Activated T-helper 9 cell treated with anti-CD3 and anti-CD28 coated beads, Interleukin-2, amount 50 U/mL, for 16 hours (primary cell): ENCODE data around the gene CPNE8.

Experiments
- DNase-seq: peaks from one replicate; pipeline ENCODE4 v3.0.0-alpha.2; 2020; ENCODE audit warnings: low read depth

Gene CPNE8

GRCh38 chr12:38905480-38906351 lies at the start of gene CPNE8:
CPNE8 (minus strand) TSS chr12:38905591; CDS start chr12:38905534, 57 bp downstream.
- DNase-seq = peak; percentile 15

- no peak for DNase-seq
Measured at GRCh38 chr12:38954238-38954873, 49.0 kb upstream of the CPNE8 start.

DNA sequence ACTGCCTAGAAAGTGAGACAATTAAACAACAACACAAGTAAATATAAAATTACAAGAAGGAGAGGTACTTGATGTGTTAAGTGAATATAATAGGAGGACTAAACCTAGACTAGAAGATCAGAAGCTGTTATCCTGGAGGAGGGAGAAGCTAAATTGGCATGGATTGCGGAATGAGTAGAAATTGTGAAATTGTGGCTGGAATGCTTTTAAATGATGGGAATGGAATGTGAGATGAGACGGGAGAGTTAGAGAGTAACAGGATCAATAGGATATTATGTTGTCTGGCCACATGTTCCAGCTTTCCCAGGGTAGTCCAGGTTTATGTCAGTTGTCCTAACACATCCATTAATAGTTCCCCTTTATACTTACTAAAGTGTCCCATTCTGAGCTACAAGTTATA lies 44.0 kb upstream of the CPNE8 start:
- no peak for DNase-seq

GRCh38 chr12:38934686-38935085 lies 29.3 kb upstream of the CPNE8 start:
- no peak for DNase-seq

- no peak for DNase-seq
Measured at GRCh38 chr12:38934078-38934584, 28.7 kb upstream of the CPNE8 start.

- DNase-seq = no peak
Measured at GRCh38 chr12:38932320-38932719, 26.9 kb upstream of the CPNE8 start.

DNA sequence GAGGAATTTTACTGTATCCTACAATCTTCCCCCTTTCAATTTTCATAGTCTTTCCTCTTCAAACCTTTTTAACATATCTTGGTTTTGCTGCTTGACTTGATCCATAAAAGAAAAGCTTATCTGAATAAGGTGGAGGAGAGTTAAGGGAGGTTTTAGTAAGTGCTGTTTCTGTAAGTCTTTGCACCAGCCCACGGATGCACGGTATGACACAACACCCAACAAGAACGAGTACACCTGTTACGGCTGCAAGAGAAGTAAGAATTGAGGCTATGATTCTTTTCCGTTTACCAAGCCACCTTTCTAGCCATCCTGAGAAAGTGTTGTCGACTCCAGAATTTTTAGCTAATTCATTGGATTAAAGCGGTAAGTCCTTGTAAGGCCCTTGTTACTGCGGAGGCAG lies 26.1 kb upstream of the CPNE8 start:
- no peak for DNase-seq

GRCh38 chr12:38930990-38931389 lies 25.6 kb upstream of the CPNE8 start:
- no peak for DNase-seq

- DNase-seq = no peak
Measured at GRCh38 chr12:38926501-38926900, 21.1 kb upstream of the CPNE8 start.

GRCh38 chr12:38921025-38921677 lies 15.8 kb upstream of the CPNE8 start:
- no peak for DNase-seq

DNA sequence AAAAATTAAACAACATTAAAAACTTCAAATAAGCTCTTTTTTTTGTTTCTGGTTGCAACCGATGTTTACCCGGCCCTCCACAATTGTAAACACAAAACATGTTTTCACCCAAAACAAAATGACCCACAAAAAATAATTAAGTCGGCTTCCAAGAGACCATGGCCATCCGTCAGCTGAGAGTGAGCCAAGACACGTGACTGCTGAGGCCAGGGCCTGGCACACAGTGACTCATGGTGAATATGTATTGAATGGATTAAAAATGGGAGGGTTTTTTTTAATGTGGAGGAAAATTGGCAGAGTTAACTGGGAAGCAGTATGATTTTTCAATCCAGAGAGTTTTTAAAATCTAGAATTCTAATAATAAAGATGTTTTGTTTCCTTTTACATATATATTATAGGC lies 13.8 kb upstream of the CPNE8 start:
- DNase-seq = no peak

DNA sequence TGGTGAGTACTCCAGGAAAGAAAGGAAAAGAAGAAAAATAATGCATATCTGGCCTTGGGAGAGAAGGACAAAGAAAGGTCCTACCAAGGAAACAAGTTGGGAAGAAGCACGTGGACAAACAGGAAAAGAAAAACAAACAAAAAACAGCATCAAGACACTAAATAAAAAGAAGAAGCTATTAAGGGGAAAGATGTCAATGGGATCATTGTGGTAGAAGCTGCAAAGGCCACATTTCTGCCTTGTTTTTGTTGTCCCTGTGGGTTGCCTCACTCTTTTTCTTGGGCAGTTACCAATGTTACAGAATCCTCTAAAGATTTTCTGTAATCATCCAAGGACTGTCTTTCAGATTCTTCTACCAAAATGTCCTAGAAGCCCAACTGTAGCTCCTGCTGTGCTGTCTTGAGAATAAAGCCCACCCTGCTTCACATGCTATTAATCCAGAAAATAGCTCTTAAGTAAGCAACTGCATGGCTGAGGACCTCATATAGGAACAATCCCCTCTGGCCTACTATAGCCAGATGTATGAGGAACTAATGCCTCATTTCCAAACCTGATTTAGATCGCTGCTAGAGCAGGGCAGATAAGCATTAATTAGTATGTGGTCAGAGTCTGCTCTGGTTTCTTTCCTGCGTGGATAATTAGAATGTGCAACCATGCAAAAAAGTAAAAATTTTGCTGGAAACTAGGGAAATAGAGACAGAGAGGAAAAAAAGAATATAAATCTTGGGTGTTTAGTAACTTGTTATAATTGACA lies 10.2 kb upstream of the CPNE8 start:
- no peak for DNase-seq

DNA sequence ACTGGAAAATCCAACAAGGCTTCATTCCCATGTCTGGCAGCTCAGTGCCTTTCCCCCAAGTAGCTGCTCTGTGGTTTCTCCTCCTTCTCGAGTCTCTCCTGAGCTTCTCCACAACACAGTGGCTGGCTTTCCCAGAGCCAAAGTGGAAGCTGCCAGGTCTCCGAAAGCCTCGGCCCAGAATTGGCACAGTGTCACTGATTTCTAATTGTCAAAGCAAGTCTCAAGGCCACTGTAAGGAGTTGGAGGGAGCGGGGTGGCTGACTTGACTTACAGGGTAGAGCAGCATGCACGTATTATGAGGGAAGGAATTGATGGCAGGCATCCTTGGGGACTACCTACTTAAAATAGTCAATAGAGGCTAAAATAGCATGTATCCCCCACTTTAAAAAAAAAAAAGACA lies 6.7 kb upstream of the CPNE8 start:
- DNase-seq = no peak

- DNase-seq = no peak
Measured at GRCh38 chr12:38911611-38912010, 6.2 kb upstream of the CPNE8 start.

DNA sequence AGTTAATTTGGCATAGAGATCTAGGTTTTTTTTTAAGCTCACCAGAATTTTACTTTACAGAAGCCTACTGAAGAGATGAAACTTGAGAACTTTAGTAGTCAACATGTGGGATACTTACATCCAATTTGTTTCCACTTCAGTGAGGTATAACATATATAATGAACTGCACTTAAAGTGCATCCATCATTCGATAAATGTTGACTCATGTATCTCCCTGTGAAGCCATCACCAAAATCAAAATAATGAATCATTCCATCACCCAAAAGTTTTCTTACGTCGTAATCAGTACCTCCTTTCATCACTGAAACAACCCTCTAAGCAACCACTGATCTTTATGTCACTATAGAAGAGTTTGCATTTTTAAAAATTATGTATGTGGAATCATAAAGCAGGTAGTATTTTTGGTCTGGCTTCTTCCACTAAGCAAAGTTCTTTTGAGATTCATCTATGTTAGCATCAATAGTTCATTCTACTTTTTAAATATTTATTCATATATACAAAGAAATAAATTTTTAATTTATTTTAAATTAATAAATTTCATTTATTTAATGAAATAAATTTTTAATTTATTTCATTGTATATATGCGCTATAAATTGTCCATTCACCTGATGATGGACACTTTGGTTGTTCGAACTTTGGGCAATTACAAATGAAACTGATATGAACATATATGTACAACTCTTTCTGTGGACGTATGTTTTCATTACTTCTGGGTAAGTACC lies 2.0 kb upstream of the CPNE8 start:
- no peak for DNase-seq

DNA sequence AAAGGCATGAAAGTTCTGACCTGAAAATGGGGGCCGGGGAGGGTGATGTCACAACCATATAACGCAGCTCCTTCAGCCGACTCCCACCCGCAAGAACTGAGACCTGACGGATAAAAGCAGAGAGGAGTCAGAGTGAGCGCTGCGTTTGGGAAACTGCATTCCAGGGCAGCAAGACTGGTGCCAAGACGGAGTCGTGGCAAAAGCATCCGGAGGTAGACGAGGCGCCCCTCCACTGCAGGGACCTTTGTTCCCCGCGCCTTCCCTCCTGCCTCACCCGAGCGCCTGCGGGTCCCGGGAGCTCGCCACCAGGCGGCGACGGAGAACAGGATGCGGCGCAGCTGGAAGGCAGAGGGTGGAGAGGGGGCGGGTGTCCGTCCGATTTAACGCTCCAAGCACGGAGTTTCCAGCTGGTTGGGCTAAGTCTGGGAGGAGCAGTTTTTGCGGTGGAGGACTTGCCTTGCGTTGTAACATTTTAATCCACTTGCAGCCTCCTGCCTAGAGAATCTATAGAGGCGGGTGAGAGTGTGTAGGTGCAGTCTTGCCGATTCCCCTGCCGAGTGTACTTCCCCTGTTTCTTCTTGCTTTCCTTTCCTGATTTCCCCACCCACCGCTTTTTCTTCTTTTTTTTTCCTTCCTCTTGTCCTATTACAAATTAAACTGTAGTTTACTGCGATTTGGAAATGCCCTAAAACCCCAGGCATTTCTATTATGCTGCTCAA lies 1.2 kb upstream of the CPNE8 start:
- DNase-seq = peak; percentile 38

- peak; percentile 6 for DNase-seq
Measured at GRCh38 chr12:38904537-38905479, 583 bp downstream of the CPNE8 start.

GRCh38 chr12:38903596-38903995 lies 1.8 kb downstream of the CPNE8 start:
- DNase-seq = no peak

DNA sequence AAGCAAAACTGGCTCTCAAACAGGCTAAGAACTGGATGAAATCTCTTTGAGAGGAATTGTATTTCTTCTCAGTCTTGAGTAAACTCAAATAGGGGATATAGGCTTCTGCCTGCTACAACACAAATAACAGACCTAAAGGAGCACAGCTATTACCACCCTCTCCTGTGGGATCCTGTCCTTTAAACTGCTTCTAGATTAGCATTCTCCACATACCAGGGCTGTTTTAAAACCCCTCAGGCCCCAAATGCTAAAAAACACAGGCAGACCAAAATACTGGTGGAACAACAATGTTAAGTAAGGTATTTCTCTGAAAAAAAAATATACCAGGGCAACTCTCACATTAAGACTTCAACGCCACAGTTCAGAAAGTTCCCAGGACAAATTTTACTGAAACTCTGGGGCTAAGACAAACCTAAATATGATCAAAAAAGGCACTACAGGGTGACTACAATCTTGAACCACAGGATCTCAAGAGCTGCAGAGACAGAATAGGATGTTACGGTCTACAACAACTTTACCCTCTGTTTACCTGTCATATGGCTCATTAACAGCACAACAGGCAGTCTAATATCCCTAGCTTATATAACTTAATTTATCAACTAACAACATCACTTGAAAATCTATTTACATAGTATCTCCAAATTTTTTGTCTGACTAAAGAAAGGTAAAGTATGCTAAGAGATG lies 7.2 kb downstream of the CPNE8 start:
- DNase-seq = no peak
